Measurements from ENCODE around the gene OTP.

DNA sequence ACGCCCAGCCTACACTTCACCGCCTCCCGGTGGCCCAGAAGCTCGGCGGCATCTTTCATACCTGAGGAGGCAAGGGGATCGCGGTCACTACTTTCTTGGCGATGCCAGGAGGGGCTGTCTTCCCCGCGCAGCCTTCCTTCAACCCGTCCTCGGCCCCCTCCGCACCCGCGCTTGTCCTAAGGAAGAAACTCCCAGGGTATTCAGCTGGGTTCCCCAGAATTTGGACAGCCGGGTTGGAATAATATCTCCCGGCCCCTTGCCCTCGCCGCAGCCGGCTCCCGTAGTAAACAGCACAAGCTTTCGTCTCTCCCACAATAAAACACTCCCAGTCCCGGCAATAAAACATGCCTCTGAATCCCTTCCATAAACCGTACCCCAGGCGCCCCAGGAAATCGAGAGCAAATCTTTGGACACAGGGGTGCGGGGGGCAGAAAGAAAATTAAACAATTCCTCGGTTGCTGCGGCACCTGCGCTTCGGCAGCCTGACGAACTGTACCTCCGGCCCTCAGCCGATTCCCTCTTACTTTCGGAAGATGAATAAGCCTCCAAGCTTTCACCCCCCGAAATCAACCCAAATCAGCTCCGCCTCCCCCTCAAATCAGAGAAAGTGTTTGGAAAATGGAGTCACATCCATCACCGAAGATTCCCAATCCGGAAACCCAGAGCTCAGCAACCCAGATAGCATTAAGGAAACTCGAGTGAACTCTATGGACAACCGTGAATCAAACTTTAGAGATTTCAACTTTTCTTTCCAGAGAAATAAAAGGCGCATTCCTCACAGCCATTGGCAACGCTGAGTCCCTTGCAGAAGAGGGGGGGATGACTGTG lies 1.1 kb downstream of the OTP start:
- TF ChIP-seq, protein P1, sequence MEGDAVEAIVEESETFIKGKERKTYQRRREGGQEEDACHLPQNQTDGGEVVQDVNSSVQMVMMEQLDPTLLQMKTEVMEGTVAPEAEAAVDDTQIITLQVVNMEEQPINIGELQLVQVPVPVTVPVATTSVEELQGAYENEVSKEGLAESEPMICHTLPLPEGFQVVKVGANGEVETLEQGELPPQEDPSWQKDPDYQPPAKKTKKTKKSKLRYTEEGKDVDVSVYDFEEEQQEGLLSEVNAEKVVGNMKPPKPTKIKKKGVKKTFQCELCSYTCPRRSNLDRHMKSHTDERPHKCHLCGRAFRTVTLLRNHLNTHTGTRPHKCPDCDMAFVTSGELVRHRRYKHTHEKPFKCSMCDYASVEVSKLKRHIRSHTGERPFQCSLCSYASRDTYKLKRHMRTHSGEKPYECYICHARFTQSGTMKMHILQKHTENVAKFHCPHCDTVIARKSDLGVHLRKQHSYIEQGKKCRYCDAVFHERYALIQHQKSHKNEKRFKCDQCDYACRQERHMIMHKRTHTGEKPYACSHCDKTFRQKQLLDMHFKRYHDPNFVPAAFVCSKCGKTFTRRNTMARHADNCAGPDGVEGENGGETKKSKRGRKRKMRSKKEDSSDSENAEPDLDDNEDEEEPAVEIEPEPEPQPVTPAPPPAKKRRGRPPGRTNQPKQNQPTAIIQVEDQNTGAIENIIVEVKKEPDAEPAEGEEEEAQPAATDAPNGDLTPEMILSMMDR (IDR thresholded peaks at IDR 0.05), result no peak
- TF ChIP-seq ZFX (IDR thresholded peaks at IDR 0.05; ENCODE audit: borderline replicate concordance), result no peak
